Thyroid gland (tissue), 4 donors: ENCODE data around the gene CPB2.

ENCODE experiments used
- POLR2A ChIP-seq, 2 donors: fragments of 450-650 bp; IDR thresholded peaks; one replicate each; pipeline ENCODE4 v1.6.1; 2017; ENCODE audit warnings: antibody characterized with exemption in 2 of 2, mild to moderate bottlenecking in 2 of 2, moderate library complexity in 1 of 2
- TF ChIP-seq, protein P1 (sequence below), 6 experiments: fragments of 200-600 bp in 3 of 6; fragments of 450-650 bp in 3 of 6; sonication (generic) in 3 of 6; IDR thresholded peaks; one replicate each; pipeline ENCODE4 v1.5.1; 2016 to 2019; ENCODE audit warnings: antibody characterized with exemption in 6 of 6, mild to moderate bottlenecking in 2 of 6, inconsistent platforms in 1 of 6, moderate library complexity in 1 of 6

GRCh38 chr13:46136688-46137087 is 31.9 kb upstream of the CPB2 start:
- TF ChIP-seq, protein P1, sequence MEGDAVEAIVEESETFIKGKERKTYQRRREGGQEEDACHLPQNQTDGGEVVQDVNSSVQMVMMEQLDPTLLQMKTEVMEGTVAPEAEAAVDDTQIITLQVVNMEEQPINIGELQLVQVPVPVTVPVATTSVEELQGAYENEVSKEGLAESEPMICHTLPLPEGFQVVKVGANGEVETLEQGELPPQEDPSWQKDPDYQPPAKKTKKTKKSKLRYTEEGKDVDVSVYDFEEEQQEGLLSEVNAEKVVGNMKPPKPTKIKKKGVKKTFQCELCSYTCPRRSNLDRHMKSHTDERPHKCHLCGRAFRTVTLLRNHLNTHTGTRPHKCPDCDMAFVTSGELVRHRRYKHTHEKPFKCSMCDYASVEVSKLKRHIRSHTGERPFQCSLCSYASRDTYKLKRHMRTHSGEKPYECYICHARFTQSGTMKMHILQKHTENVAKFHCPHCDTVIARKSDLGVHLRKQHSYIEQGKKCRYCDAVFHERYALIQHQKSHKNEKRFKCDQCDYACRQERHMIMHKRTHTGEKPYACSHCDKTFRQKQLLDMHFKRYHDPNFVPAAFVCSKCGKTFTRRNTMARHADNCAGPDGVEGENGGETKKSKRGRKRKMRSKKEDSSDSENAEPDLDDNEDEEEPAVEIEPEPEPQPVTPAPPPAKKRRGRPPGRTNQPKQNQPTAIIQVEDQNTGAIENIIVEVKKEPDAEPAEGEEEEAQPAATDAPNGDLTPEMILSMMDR (IDR thresholded peaks at IDR 0.05): no peak
- no peak for TF ChIP-seq POLR2A (IDR thresholded peaks at IDR 0.05)
